Measurements from ENCODE around the gene NEURL1B.

- TF ChIP-seq SUZ12 (IDR thresholded peaks at IDR 0.05; ENCODE audit: extremely low read depth, insufficient read depth, insufficient read length) = no peak
- TF ChIP-seq ZNF274 (IDR thresholded peaks at IDR 0.05; ENCODE audit: low read depth, low read length) = no peak
These were observed 87.6 kb downstream of the NEURL1B start for GRCh38 chr5:172728481-172729241.
